ENCODE results near the gene PDE3B.
"Not testable (repeated sequence)": the region's sequence is repeated elsewhere in the genome, so short reads cannot be mapped to it uniquely, and the experiment has no call there.

PDE3B gene

DNA sequence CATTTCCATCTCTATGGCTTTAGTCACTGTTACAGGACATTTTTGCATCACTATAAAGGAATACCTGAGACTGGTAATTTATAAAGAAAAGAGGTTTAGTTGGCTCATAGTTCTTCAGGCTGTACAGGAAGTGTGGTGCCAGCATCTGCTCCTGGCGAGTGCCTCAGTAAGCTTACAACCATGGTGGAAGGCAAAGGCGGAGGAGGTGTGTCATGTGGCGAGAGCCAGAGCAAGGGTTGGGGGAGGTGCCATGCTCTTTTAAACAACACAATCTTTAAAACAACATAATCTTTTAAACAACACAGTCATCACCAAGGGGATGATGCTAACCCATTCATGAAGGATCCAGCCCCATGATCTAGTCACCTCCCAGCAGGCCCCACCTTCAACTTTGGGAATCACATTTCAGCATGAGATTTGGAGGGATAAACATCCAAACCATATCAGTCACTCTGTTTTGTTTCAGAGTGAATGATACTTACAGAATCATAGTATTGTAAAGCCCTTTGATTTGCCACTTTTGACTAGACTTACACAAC is 103.3 kb downstream of the PDE3B start:
- no peak overlapping the region for H3K4me3 ChIP-seq (ENCODE audit: low read depth, low read length)
- DNase-seq (ENCODE audit: low read depth, low spot score), result no peak
- in situ Hi-C loops (cut with HindIII; ENCODE audit: low sequenced_read_pairs), result no loop called here
- TF ChIP-seq, protein P1, sequence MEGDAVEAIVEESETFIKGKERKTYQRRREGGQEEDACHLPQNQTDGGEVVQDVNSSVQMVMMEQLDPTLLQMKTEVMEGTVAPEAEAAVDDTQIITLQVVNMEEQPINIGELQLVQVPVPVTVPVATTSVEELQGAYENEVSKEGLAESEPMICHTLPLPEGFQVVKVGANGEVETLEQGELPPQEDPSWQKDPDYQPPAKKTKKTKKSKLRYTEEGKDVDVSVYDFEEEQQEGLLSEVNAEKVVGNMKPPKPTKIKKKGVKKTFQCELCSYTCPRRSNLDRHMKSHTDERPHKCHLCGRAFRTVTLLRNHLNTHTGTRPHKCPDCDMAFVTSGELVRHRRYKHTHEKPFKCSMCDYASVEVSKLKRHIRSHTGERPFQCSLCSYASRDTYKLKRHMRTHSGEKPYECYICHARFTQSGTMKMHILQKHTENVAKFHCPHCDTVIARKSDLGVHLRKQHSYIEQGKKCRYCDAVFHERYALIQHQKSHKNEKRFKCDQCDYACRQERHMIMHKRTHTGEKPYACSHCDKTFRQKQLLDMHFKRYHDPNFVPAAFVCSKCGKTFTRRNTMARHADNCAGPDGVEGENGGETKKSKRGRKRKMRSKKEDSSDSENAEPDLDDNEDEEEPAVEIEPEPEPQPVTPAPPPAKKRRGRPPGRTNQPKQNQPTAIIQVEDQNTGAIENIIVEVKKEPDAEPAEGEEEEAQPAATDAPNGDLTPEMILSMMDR (IDR thresholded peaks at IDR 0.05; ENCODE audit: low read depth, low read length), result no peak

GRCh38 chr11:14748090-14748489 is 104.5 kb downstream of the PDE3B start:
- in situ Hi-C loops (cut with HindIII; ENCODE audit: low sequenced_read_pairs), result no loop called here
- DNase-seq (ENCODE audit: low read depth, low spot score), result no peak
- TF ChIP-seq, protein P1 (IDR thresholded peaks at IDR 0.05; ENCODE audit: low read depth, low read length), result no peak
- no peak overlapping the region for H3K4me3 ChIP-seq (ENCODE audit: low read depth, low read length)

DNA sequence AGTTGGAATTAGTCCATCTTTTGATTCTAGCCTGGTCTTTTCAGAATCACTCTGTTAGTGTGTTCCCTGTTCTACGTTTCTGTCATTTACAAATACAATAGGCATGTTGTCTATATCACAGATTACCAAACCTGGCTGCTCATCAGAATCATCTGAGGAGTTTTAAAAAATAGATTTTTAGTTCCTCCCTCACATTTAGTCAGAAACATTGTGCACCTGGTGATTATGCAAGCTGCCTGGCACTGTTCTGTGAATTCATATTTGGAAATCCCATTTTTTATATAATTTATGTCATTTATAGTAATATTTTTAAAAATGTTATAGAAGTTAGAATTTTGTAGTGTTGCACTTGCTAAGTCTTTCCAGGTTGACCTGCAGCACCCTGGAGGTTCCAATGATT is 107.3 kb downstream of the PDE3B start:
- TF ChIP-seq, protein P1 (IDR thresholded peaks at IDR 0.05; ENCODE audit: low read depth, low read length), result no peak
- in situ Hi-C loops (cut with HindIII; ENCODE audit: low sequenced_read_pairs), result no loop called here
- H3K4me3 ChIP-seq (ENCODE audit: low read depth, low read length), result no peak overlapping the region
- DNase-seq (ENCODE audit: low read depth, low spot score), result no peak

- TF ChIP-seq, protein P1 (IDR thresholded peaks at IDR 0.05; ENCODE audit: low read depth, low read length), result no peak
- no peak overlapping the region for H3K4me3 ChIP-seq (ENCODE audit: low read depth, low read length)
- no peak for DNase-seq (ENCODE audit: low read depth, low spot score)
- in situ Hi-C loops (cut with HindIII; ENCODE audit: low sequenced_read_pairs), result no loop called here
These were observed 108.4 kb downstream of the PDE3B start for GRCh38 chr11:14751975-14752407.

GRCh38 chr11:14755140-14755539 is 111.5 kb downstream of the PDE3B start:
- in situ Hi-C loops (cut with HindIII; ENCODE audit: low sequenced_read_pairs), result no loop called here
- TF ChIP-seq, protein P1 (IDR thresholded peaks at IDR 0.05; ENCODE audit: low read depth, low read length), result no peak
- no peak for DNase-seq (ENCODE audit: low read depth, low spot score)

DNA sequence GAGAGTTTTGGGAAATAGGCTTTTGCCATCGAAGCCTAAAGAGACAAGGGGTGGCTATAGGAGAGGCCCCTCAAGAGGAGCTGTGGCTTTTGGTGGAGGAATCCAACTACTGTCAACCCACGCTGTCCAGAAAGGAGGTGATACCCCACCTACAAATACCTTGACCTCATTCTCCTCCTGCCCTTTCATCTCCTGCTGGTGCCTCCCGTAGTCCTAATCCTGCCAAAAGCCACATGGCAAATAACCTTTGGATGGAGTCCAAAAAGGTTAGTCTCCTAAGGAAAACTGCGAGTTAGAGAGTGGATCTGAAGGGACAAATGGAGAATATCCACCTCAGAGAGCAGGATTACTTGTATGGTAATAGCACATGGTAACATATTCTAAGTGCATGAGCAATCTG is 112.7 kb downstream of the PDE3B start:
- H3K4me3 ChIP-seq (ENCODE audit: low read depth, low read length), result no peak overlapping the region
- no peak for DNase-seq (ENCODE audit: low read depth, low spot score)
- in situ Hi-C loops (cut with HindIII; ENCODE audit: low sequenced_read_pairs), result no loop called here
- TF ChIP-seq, protein P1 (IDR thresholded peaks at IDR 0.05; ENCODE audit: low read depth, low read length), result no peak

More at GRCh38 chr11:14755140-14755539, 111.5 kb downstream of the PDE3B start:
- H3K4me3 ChIP-seq (ENCODE audit: low read depth, low read length), result no peak overlapping the region

- H3K4me3 ChIP-seq (ENCODE audit: low read depth, low read length); DNase-seq (ENCODE audit: low read depth, low spot score); in situ Hi-C loops (cut with HindIII; ENCODE audit: low sequenced_read_pairs): not testable (repeated sequence)
These were observed 115.9 kb downstream of the PDE3B start for GRCh38 chr11:14759300-14760012.
